Measurements from ENCODE around the gene DAW1.
A peak's percentile ranks its signal among the peaks of the same experiment; 100 is the strongest.

The DAW1 gene

GRCh38 chr2:227862227-227862740, 9.1 kb upstream of the DAW1 start:
- DNase-seq: peak; percentile 10

GRCh38 chr2:227862741-227863588, 8.5 kb upstream of the DAW1 start:
- no peak for DNase-seq

GRCh38 chr2:227864161-227864756, 7.2 kb upstream of the DAW1 start:
- no peak for DNase-seq

GRCh38 chr2:227865291-227865690, 6.1 kb upstream of the DAW1 start:
- no peak for DNase-seq

- no peak for DNase-seq
These were observed 4.0 kb upstream of the DAW1 start for GRCh38 chr2:227867386-227867785.

GRCh38 chr2:227870710-227871374, 589 bp upstream of the DAW1 start:
- no peak for DNase-seq

- DNase-seq: no peak
These were observed 1.2 kb downstream of the DAW1 start for GRCh38 chr2:227872676-227873075.

GRCh38 chr2:227876300-227876801, 4.9 kb downstream of the DAW1 start:
- no peak for DNase-seq

GRCh38 chr2:227877421-227878310, 6.2 kb downstream of the DAW1 start:
- DNase-seq: no peak

- DNase-seq: no peak
These were observed 9.0 kb downstream of the DAW1 start for GRCh38 chr2:227880460-227880859.

- no peak for DNase-seq
These were observed 10.6 kb downstream of the DAW1 start for GRCh38 chr2:227881866-227882517.

GRCh38 chr2:227884511-227884947, 13.1 kb downstream of the DAW1 start:
- DNase-seq: peak; percentile 8

GRCh38 chr2:227886149-227886548, 14.7 kb downstream of the DAW1 start:
- DNase-seq: no peak

- no peak for DNase-seq
These were observed 16.9 kb downstream of the DAW1 start for GRCh38 chr2:227888289-227888688.

GRCh38 chr2:227889336-227889735, 17.9 kb downstream of the DAW1 start:
- no peak for DNase-seq

GRCh38 chr2:227890495-227891079, 19.2 kb downstream of the DAW1 start:
- DNase-seq: peak; percentile 64

GRCh38 chr2:227891673-227892072, 20.2 kb downstream of the DAW1 start:
- no peak for DNase-seq

- DNase-seq: no peak
These were observed 31.9 kb downstream of the DAW1 start for GRCh38 chr2:227903381-227903780.

- DNase-seq: no peak
These were observed 35.6 kb downstream of the DAW1 start for GRCh38 chr2:227906991-227907390.

GRCh38 chr2:227908266-227909054, 37.0 kb downstream of the DAW1 start:
- DNase-seq: no peak

GRCh38 chr2:227914362-227914761, 42.9 kb downstream of the DAW1 start:
- DNase-seq: no peak
